Parathyroid adenoma (tissue), 2 donors: Measurements from ENCODE around the gene NPTXR.

Experiments
- H2AFZ ChIP-seq: fragments of 300-600 bp; sonication (generic); one replicate; pipeline ENCODE4 v1.7.0; 2017; ENCODE audit warnings: antibody characterized with exemption, mild to moderate bottlenecking
- H3K27ac ChIP-seq: fragments of 300-600 bp; sonication (generic); one replicate; pipeline ENCODE4 v1.7.0; 2017
- H3K27me3 ChIP-seq: fragments of 300-600 bp; sonication (generic); one replicate; pipeline ENCODE4 v1.7.0; 2017; ENCODE audit warnings: low read length; ENCODE audit not compliant: control insufficient read depth, insufficient read depth
- H3K36me3 ChIP-seq: fragments of 300-600 bp; sonication (generic); one replicate; pipeline ENCODE4 v1.7.0; 2017; ENCODE audit warnings: low read length; ENCODE audit not compliant: control insufficient read depth, insufficient read depth
- H3K4me1 ChIP-seq: fragments of 300-600 bp; sonication (generic); one replicate; pipeline ENCODE4 v1.7.0; 2017; ENCODE audit warnings: control low read depth
- H3K4me2 ChIP-seq: fragments of 300-600 bp; sonication (generic); one replicate; pipeline ENCODE4 v1.7.0; 2017; ENCODE audit warnings: low read length
- H3K4me3 ChIP-seq: fragments of 300-600 bp; sonication (generic); one replicate; pipeline ENCODE4 v1.7.0; 2017; ENCODE audit warnings: low read depth, low read length
- H3K79me2 ChIP-seq: fragments of 300-600 bp; sonication (generic); one replicate; pipeline ENCODE4 v1.7.0; 2017; ENCODE audit warnings: control low read depth
- H3K9ac ChIP-seq: fragments of 300-600 bp; sonication (generic); one replicate; pipeline ENCODE4 v1.7.0; 2017; ENCODE audit warnings: mild to moderate bottlenecking
- H3K9me3 ChIP-seq: fragments of 300-600 bp; sonication (generic); one replicate; pipeline ENCODE4 v1.7.0; 2017; ENCODE audit warnings: low read length; ENCODE audit not compliant: control insufficient read depth
- TF ChIP-seq, protein P1 (sequence below): fragments of 300-600 bp; sonication (generic); IDR thresholded peaks from one replicate; pipeline ENCODE4 v1.7.0; 2017; ENCODE audit warnings: antibody characterized with exemption, mild to moderate bottlenecking
- donor health status: primary hyperparathyroidism.

NPTXR gene

DNA sequence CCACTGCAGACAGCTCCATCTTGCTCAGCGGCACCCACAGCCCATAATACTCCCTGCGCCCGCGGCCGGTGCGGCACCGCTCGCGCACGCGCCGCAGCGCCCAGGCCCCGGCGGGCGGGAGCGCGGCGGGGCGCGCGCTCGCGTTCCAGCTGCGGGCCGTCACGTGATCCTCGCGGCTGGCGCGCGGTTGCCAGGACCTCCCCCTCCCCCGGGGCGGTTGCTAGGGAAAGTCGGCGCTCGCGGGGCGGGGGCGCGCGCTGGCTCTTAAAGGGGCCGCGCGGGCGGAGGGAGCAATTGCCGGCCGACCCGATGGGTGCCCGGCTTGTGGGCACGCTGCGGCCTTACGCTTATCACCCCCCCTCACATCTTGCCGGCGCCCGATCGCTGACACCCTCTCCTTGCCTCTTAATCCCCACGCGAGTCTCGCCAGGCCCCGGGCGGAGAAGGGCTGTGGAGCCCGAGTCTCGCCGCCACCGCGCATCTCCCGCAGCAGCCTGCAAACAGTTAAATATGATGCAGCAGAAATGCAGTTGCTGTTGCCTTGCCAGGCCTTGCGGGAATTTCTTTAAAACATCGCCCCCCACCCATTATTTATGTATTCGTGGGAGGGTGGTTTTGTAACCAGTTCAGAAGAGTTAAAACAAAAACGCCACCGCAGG, 28.5 kb upstream of the NPTXR start, which contains the start of gene CBX6:
Gene CBX6, minus strand, starts transcription at position 45 of the 659 bp plus-strand sequence. Its CDS starts 26 bp downstream, at position 19.
- Histone ChIP-seq H2AFZ (peak within 1 kb of the TSS; percentile 89), H3K4me1 (peaks cover 26% of the 10 kb centered on the region), H3K9ac (peak within 1 kb of the TSS; percentile 80), H3K4me3 (peak within 1 kb of the TSS; percentile 94), H3K36me3 (no peaks in the 10 kb centered on the region), H3K27ac (peak within 1 kb of the TSS; percentile 99), H3K27me3 (no peaks in the 10 kb centered on the region), H3K4me2 (peak within 1 kb of the TSS; percentile 99), H3K9me3 (no peaks in the 10 kb centered on the region), H3K79me2 (peaks cover 6% of the 10 kb centered on the region)
- TF ChIP-seq, protein P1, sequence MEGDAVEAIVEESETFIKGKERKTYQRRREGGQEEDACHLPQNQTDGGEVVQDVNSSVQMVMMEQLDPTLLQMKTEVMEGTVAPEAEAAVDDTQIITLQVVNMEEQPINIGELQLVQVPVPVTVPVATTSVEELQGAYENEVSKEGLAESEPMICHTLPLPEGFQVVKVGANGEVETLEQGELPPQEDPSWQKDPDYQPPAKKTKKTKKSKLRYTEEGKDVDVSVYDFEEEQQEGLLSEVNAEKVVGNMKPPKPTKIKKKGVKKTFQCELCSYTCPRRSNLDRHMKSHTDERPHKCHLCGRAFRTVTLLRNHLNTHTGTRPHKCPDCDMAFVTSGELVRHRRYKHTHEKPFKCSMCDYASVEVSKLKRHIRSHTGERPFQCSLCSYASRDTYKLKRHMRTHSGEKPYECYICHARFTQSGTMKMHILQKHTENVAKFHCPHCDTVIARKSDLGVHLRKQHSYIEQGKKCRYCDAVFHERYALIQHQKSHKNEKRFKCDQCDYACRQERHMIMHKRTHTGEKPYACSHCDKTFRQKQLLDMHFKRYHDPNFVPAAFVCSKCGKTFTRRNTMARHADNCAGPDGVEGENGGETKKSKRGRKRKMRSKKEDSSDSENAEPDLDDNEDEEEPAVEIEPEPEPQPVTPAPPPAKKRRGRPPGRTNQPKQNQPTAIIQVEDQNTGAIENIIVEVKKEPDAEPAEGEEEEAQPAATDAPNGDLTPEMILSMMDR: no peak

DNA sequence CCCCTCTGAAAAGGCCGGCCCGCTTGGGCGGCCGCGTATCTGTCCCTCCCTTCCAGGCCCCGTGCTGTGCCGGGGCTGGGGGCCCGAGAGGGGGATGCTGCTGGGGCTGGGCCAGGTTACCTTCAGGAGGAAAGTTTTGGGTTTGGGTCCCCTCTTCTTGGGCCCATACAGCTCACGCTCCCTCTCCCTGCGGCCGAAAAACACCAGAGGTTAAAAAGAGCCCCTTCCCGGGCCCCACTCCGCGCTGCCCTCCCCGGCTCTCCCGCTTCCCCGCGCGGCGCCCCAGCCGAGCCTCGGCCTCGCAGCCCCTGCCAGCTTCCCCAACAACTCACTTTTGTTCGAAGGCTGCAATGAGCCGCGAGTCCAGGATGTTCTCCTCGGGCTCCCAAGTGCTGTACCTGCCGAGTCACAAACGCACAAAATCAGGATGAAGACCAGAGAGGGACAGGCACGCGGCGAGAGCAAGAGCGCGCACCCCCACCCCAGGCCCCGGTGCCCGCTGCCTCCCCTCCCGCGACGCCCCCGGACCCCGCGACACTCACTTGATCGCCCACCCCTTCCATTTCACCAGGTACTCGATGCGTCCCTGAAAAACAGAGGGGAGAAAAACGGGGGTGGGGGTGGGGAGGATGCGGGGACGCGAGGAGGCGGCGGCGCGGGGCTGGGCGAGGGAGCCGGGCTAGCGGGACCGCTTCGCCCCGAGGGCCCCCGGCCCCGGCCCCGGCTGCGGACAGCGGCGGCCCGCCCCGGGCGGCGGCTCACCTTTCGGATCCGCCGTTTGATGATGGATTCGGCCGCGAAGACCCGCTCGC, 27.7 kb upstream of the NPTXR start:
- TF ChIP-seq, protein P1: no peak
- Histone ChIP-seq H3K79me2 (peaks cover 6% of the 10 kb centered on the region), H3K4me1 (peaks cover 26% of the 10 kb centered on the region), H3K27me3 (no peaks in the 10 kb centered on the region), H3K4me2 (peak overlapping the region; percentile 89), H2AFZ (peak overlapping the region; percentile 46), H3K27ac (peak overlapping the region; percentile 90), H3K36me3 (no peaks in the 10 kb centered on the region), H3K9ac (peak overlapping the region; percentile 53), H3K4me3 (peak overlapping the region; percentile 60), H3K9me3 (no peaks in the 10 kb centered on the region)

DNA sequence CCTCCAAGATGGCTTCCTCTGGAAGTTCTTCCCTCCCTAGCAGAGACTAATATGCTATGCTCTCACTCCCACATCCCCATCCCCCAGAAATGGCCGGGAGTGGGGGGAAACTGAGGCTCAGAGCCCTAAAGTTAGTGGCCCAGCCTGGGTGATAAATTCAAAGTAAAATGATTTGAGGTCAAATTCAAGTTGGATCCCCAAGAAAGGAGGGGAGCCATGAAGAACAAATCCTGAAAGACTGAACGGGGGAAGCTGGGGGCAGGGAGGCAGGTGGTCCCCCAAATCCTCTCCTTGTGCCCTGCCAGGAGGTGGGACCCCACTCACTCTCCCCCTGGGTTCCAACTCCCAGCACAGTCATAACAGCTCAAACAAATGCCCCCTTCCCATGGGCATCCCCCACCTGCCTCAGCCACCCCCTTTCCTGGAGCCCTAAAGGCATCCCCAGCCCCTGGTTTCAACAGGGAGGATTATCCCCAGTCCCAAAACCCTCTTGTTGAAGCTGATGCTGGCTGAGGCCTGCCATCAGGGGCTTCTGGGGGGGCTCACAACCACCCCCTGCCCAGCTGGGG, 27.0 kb upstream of the NPTXR start:
- peaks cover 6% of the 10 kb centered on the region for H3K79me2 ChIP-seq
- peak overlapping the region; percentile 17 for H2AFZ ChIP-seq
- peaks cover 21% of the 10 kb centered on the region for H3K4me1 ChIP-seq
- H3K27ac ChIP-seq: peak overlapping the region; percentile 90
- H3K27me3 ChIP-seq: no peaks in the 10 kb centered on the region
- TF ChIP-seq, protein P1: no peak
- H3K4me3 ChIP-seq: peak overlapping the region; percentile 60
- H3K4me2 ChIP-seq: peak overlapping the region; percentile 89
- H3K36me3 ChIP-seq: no peaks in the 10 kb centered on the region
- H3K9ac ChIP-seq: peak overlapping the region; percentile 53
- no peaks in the 10 kb centered on the region for H3K9me3 ChIP-seq

DNA sequence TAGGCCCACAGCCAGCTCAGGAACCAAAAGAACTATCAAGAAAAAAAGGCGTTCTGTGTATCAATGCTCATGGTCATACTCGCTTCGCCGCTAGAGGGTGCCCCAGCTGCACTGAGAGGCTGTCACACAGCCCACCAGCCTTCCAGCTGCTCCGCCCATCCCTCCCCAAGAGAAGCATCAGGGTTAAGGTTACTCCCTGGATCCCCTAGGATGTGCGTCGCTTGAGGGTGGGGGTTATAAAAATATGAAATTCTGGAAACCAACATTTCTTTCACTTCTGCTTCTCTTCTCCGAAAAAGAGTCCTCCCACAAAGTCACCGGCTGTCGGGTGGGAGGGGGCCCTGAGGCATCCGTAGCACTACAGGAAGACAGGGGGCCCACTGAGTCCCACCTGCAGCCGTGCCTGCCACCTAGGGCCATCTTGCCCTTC, 26.5 kb upstream of the NPTXR start:
- TF ChIP-seq, protein P1: peak; percentile 84
- Histone ChIP-seq H3K27me3 (no peaks in the 10 kb centered on the region), H3K4me2 (peak overlapping the region; percentile 89), H2AFZ (no peak overlapping the region), H3K9me3 (no peaks in the 10 kb centered on the region), H3K9ac (no peak overlapping the region), H3K36me3 (no peaks in the 10 kb centered on the region), H3K27ac (peak overlapping the region; percentile 90), H3K4me3 (peak overlapping the region; percentile 60), H3K4me1 (peaks cover 21% of the 10 kb centered on the region), H3K79me2 (peaks cover 6% of the 10 kb centered on the region)
